Hepatocyte (in vitro differentiated cells): ENCODE data around the gene TFEB. TPM values are rescaled to one million over a fixed set of nuclear protein-coding genes. Genes with fewer than 3 reads are reported as not detected.

ENCODE experiments used
- DNase-seq: peaks from one replicate; pipeline ENCODE4 v3.0.0-alpha.2; 2016; ENCODE audit warnings: low spot score
- H2AFZ ChIP-seq: fragments of 200-600 bp; sonication (generic); 2 replicates; pipeline ENCODE4 v1.6.0; 2016; ENCODE audit warnings: antibody characterized with exemption, mild to moderate bottlenecking
- H3K27ac ChIP-seq: fragments of 200-600 bp; sonication (generic); 2 replicates; pipeline ENCODE4 v1.5.1; 2016; ENCODE audit warnings: mild to moderate bottlenecking
- H3K27me3 ChIP-seq: fragments of 200-600 bp; sonication (generic); 2 replicates; pipeline ENCODE4 v1.6.1; 2016
- H3K36me3 ChIP-seq: fragments of 200-600 bp; sonication (generic); replicated peaks from 2 replicates; pipeline ENCODE4 v1.5.1; 2016; ENCODE audit warnings: low read depth; ENCODE audit not compliant: insufficient read depth
- H3K4me1 ChIP-seq: fragments of 200-600 bp; sonication (generic); 2 replicates; pipeline ENCODE4 v1.5.1; 2016; ENCODE audit warnings: mild to moderate bottlenecking, moderate library complexity; ENCODE audit not compliant: insufficient read depth
- H3K4me2 ChIP-seq: fragments of 200-600 bp; sonication (generic); 2 replicates; pipeline ENCODE4 v1.6.0; 2016
- H3K4me3 ChIP-seq: fragments of 200-600 bp; sonication (generic); 2 replicates; pipeline ENCODE4 v1.5.1; 2016; ENCODE audit warnings: mild to moderate bottlenecking
- H3K79me2 ChIP-seq: fragments of 200-600 bp; sonication (generic); 2 replicates; pipeline ENCODE4 v1.6.0; 2017; ENCODE audit warnings: mild to moderate bottlenecking
- H3K9me2 ChIP-seq: fragments of 200-600 bp; sonication (generic); replicated peaks from 2 replicates; pipeline ENCODE4 v1.6.0; 2017; ENCODE audit warnings: mild to moderate bottlenecking; ENCODE audit not compliant: insufficient read depth
- H3K9me3 ChIP-seq: fragments of 200-600 bp; sonication (generic); 2 replicates; pipeline ENCODE4 v1.5.1; 2016; ENCODE audit warnings: low read depth, mild to moderate bottlenecking
- H4K20me1 ChIP-seq: fragments of 200-600 bp; sonication (generic); 2 replicates; pipeline ENCODE4 v1.6.0; 2016; ENCODE audit warnings: mild to moderate bottlenecking; ENCODE audit not compliant: insufficient read depth, poor library complexity, severe bottlenecking
- EZH2 ChIP-seq: fragments of 200-600 bp; sonication (generic); IDR thresholded peaks from 2 replicates; pipeline ENCODE4 v1.6.1; 2016; ENCODE audit warnings: antibody characterized with exemption, mild to moderate bottlenecking, borderline replicate concordance
- EZH2phosphoT487 ChIP-seq: fragments of 200-600 bp; sonication (generic); IDR thresholded peaks from one replicate; pipeline ENCODE4 v1.6.1; 2018; ENCODE audit warnings: antibody characterized with exemption, mild to moderate bottlenecking, low read depth, moderate library complexity; ENCODE audit not compliant: unreplicated experiment, severe bottlenecking
- WGBS: methylation state at CpG from one replicate; pipeline ENCODE4 v1.1.6; 2016; ENCODE audit warnings: low lambda C conversion rate; ENCODE audit errors: missing lambda C conversion rate; 5-methylcytosine and 5-hydroxymethylcytosine counted together
- polyA plus RNA-seq: library from polyadenylated mRNA; unstranded; fragments of >200 nt; fragmentation: Nextera tagmentation; extraction: Ambion mirVana; gene quantifications from 2 replicates; pipeline ENCODE4 v1.2.1, GENCODE V29; 2016
- total RNA-seq: library from RNA; depleted of rRNA; stranded (reverse); fragments of >200 nt; gene quantifications from 2 replicates; pipeline ENCODE4 v1.2.3, GENCODE V29; 2014
- TF ChIP-seq, protein P1 (sequence below): fragments of 200-600 bp; sonication (generic); IDR thresholded peaks from 2 replicates; pipeline ENCODE4 v1.5.1; 2016; ENCODE audit warnings: antibody characterized with exemption, mild to moderate bottlenecking; ENCODE audit not compliant: poor library complexity

Gene TFEB
- total and polyA plus RNA-seq, 2 experiments from 2014 or later: 14.2 to 32.7 TPM

DNA sequence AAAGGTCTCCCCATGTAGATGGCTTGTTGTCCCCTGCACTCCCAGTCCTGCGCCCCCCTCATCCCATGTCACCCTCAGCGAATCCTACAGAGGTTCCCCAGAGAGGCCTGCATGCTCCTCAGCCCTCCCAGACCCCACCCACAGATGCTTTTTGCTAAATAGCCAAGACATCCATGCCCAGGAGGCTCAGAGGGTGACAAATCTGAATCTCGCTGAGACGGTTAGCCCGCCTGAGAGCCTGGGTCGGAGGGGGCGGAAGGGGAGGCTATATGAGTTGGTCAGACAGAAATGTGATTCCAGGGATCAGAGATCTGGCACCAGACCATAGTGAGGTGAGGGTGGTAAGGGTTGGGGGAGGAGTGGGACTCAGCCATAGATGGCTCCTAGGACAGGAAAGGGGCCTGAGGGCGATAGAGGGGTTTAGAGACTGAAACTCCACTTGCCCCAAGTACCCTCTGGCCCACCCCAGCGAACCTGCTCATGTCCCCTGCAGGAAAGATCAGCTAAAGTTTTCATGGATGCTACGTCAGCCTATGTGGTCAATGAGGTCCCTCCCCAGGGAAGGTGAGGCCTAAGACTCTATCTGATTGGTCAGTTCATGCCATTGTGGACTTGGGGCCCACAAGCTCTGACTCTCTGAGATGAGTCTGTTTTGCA, 33.2 kb downstream of the TFEB start:
- Histone ChIP-seq H3K9me2 (no peaks in the 10 kb centered on the region), H3K9me3 (no peaks in the 10 kb centered on the region), H3K79me2 (peaks cover 10% of the 10 kb centered on the region), H3K4me2 (no peak overlapping the region), H3K4me3 (no peak overlapping the region), H3K4me1 (peaks cover 11% of the 10 kb centered on the region), H3K36me3 (no peaks in the 10 kb centered on the region), H4K20me1 (no peaks in the 10 kb centered on the region), H3K27ac (no peak overlapping the region), H3K27me3 (no peaks in the 10 kb centered on the region), H2AFZ (no peak overlapping the region)
- TF ChIP-seq, protein P1, sequence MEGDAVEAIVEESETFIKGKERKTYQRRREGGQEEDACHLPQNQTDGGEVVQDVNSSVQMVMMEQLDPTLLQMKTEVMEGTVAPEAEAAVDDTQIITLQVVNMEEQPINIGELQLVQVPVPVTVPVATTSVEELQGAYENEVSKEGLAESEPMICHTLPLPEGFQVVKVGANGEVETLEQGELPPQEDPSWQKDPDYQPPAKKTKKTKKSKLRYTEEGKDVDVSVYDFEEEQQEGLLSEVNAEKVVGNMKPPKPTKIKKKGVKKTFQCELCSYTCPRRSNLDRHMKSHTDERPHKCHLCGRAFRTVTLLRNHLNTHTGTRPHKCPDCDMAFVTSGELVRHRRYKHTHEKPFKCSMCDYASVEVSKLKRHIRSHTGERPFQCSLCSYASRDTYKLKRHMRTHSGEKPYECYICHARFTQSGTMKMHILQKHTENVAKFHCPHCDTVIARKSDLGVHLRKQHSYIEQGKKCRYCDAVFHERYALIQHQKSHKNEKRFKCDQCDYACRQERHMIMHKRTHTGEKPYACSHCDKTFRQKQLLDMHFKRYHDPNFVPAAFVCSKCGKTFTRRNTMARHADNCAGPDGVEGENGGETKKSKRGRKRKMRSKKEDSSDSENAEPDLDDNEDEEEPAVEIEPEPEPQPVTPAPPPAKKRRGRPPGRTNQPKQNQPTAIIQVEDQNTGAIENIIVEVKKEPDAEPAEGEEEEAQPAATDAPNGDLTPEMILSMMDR: no peak
- TF ChIP-seq EZH2 (no peak), EZH2phosphoT487 (no peak)
- no peak for DNase-seq
- 97% methylated on average over 10 of the region's 10 CpGs for whole genome bisulfite sequencing

DNA sequence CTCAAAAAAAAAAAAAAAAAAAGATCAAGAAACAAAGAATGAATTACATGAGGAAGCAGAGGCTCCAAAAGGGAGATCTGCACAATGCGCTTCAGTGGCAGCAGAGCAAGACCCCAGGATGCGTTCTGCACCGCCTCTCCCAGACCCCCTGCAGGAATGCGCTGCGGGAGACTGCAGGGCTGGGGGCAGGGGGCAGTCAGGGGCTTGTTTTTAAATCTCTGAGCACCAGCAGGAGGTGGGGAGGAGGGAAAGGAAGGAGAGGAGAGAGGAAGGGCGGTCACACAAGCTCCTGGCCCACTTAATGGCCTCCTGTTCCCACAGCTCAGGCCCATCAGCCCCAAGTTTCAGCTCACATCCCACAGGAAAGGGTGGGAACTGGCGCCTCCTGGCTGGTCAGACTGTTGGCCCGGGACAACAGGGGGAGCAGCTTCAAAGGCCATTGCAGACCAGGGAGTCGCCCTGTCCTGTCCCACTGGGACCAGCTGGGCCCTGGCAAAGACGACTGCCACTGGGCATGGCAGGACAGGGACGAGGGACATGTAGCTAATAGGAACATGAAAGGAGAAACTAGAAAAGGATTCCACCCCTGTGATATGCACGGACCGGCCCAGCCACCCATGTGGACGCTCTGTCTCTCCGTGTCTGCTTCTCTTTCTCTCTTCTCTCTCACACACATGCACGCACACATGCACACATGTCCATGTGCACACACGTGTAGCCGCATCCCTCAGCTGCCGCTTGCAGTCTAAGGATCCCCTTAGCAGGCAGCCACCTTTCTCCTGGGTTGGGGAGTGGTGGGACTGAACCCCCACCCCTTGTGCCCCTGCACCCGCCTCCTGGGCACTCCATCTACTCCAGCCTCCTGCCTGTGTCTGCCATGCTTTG, 34.7 kb downstream of the TFEB start:
- Histone ChIP-seq H3K36me3 (no peaks in the 10 kb centered on the region), H3K79me2 (peaks cover 10% of the 10 kb centered on the region), H3K4me2 (no peak overlapping the region), H2AFZ (no peak overlapping the region), H3K9me3 (no peaks in the 10 kb centered on the region), H3K4me1 (peaks cover under 1% of the 10 kb centered on the region), H4K20me1 (no peaks in the 10 kb centered on the region), H3K27ac (no peak overlapping the region), H3K9me2 (no peaks in the 10 kb centered on the region), H3K4me3 (no peak overlapping the region), H3K27me3 (no peaks in the 10 kb centered on the region)
- DNase-seq: no peak
- no peak for TF ChIP-seq EZH2
- TF ChIP-seq EZH2phosphoT487: no peak
- TF ChIP-seq, protein P1: no peak
- 80% methylated on average over 18 of the region's 20 CpGs for WGBS

DNA sequence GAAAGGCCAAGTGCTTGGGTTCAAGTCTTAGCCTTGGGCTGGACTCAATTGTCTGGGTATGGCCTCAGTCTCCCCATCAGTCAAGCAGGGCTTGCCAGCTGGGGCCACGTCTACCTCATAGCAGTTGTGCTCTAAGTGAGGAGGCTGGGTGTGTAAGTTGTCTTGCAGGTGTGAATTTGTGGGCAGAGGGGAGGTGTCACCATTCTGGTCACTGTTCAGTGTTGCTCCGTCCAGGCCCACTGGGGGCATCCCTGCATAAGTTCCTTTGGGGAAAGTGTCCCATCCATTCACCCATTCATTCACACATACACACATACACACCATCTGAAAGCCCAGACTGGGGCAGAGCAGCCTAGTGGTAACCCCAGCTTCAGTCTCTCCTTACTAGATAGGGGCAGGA, 36.3 kb downstream of the TFEB start:
- Histone ChIP-seq H3K36me3 (no peaks in the 10 kb centered on the region), H3K4me3 (no peak overlapping the region), H3K27ac (no peak overlapping the region), H2AFZ (no peak overlapping the region), H3K4me2 (no peak overlapping the region), H3K9me3 (no peaks in the 10 kb centered on the region), H3K27me3 (no peaks in the 10 kb centered on the region), H4K20me1 (no peaks in the 10 kb centered on the region), H3K4me1 (no peaks in the 10 kb centered on the region), H3K79me2 (peaks cover 1% of the 10 kb centered on the region), H3K9me2 (no peaks in the 10 kb centered on the region)
- TF ChIP-seq EZH2phosphoT487 (no peak), EZH2 (no peak)
- TF ChIP-seq, protein P1: no peak
- no peak for DNase-seq
- WGBS: 89% methylated on average over 2 of the region's 2 CpGs
